NCI-H1694 (cell line): ENCODE results near the gene MAGEB6.
"Not testable (repeated sequence)": the region's sequence is repeated elsewhere in the genome, so short reads cannot be mapped to it uniquely, and the experiment has no call there.

ENCODE experiments used
- DNase-seq: peaks from one replicate; lab custom pipeline; 2025; lab: John Stamatoyannopoulos, UW

Gene MAGEB6, protein sequence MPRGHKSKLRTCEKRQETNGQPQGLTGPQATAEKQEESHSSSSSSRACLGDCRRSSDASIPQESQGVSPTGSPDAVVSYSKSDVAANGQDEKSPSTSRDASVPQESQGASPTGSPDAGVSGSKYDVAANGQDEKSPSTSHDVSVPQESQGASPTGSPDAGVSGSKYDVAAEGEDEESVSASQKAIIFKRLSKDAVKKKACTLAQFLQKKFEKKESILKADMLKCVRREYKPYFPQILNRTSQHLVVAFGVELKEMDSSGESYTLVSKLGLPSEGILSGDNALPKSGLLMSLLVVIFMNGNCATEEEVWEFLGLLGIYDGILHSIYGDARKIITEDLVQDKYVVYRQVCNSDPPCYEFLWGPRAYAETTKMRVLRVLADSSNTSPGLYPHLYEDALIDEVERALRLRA

DNA sequence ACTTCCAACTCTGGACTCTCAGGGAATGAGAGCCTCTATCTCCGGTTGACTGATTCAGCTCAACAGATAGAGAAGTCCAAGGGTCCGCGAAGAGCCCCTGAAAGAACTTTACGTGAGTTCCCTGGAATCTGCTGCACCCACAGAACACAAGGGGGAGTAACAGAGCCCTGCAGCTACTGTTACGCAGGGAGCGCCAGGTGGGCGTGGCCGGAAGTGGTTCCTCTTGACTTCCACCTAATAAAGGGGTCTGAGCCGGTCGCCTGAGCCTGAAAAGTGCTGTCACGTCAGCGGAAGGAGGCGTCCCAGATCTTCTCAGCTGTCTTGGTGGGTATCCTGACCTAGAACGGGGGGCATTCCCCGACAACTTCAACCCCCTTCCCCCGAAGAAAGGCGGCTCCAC, at the start of gene MAGEB6:
MAGEB6 (plus strand) TSS at position 237 of the 400 bp plus-strand sequence. CDS start 1,407 bp downstream, outside the sequence.
- DNase-seq = no peak

DNA sequence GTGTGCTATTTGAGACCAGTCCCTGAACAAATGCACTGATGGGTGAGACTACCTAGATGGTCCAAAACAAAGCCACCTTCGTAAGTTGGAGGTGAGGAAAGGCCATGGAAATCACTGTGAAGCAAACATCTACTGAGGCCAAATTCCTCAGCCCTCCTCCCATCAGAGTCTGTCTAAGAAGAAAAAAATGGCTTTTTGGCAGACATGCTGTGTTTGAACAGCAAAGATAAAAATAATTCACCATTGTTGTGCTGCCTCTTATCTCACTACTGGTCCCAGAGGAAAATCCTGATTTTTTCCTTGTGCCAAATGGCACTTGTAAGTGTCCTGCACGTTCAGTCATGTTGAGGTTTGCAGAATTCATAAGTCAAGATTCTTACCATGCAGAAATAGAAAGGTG, 46.2 kb upstream of the MAGEB6 start:
- DNase-seq = no peak

- DNase-seq = no peak
These were observed 31.9 kb upstream of the MAGEB6 start, which contains the start of gene MAGEB6B for GRCh38 chrX:26160301-26160700. TSS of gene MAGEB6B (plus strand) at chrX:26160601. CDS start at chrX:26160601, 0 bp downstream.

DNA sequence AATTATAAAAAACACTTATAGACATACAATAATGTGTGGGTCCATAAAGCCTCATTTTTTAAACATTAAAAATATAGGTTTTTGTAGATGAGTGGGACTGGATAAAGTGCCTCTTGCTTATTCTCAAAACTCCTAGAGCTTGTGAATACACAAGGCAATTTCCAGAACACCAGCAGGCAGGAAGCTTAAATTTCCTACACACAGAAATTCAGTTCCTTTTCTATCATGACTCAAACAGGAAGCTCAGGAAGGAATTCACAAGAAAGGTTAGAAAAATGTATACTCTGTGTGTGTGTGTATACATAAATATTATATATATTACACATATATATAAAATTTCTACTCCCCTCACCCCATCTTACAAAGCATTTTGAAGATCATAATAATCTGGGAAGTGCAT, 11.3 kb downstream of the MAGEB6 start:
- DNase-seq = no peak

DNA sequence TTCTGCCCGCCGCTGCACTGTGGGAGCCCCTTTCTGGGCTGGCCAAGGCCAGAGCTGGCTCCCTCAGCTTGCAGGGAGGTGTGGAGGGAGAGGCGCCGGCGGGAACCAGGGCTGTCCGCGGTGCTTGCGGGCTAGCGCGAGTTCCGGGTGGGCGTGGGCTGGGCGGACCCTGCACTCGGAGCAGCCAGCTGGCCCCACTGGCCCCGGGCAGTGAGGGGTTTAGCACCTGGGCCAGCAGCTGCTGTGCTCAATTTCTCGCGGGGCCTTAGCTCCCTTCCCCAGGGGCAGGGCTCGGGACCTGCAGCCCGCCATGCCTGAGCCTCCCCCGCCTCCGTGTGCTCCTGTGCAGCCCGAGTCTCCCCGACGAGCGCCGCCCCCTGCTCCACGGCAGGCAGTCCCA, 12.5 kb downstream of the MAGEB6 start:
- not testable (repeated sequence) for DNase-seq

DNA sequence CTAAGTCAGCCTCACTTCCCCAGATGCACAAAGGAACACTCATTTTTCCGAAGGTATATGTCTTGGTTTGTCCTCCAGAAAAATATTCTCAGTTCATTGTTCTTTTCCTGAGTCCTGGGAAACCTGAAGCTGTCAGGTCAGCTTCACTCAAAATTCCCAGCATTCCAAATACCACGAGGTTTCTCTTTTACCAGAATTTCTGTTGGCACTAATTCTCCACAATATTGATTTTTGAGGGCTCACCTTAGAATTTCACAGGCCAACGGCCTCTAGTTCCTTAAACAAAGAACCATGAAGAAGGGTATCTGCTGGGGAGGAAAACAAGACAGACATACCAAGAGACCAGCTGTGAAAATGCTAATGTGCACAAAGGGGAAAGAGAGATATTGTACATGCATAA, 15.8 kb downstream of the MAGEB6 start:
- no peak for DNase-seq

DNA sequence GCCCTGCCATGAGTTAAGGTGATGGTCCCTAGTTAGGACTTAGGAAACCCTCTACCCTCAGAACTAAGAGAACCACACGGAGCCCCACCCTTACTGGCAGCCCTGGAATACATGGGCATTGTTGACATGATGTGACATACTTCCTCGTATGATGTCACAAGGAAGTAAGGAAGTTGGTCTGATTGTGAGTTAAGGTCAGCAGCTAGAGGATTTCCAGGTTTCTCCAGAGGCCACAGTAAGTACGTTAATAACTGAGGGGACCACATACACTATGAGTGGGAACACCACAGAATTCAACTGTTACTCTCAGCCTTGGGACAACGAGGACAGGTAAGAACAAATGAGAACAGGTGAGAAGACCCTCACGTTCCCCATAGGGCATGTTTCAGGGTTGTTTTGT, 23.6 kb downstream of the MAGEB6 start, which contains the start of gene MAGEB5:
MAGEB5 (plus strand) TSS at position 301 of the 400 bp plus-strand sequence. CDS start 1,133 bp downstream, outside the sequence.
- no peak for DNase-seq

GRCh38 chrX:26219351-26219750, 27.1 kb downstream of the MAGEB6 start:
- no peak for DNase-seq

- no peak for DNase-seq
These were observed 41.9 kb downstream of the MAGEB6 start for GRCh38 chrX:26234177-26234576.
